Activated CD4-positive, CD25-positive, alpha-beta regulatory T cell (primary cell): ENCODE measurements around the gene AMIGO3.
"Not testable (repeated sequence)": the region's sequence is repeated elsewhere in the genome, so short reads cannot be mapped to it uniquely, and the experiment has no call there.

Experiments
- DNase-seq, 4 experiments: peaks; one replicate each; lab custom pipeline; 2025; lab: John Stamatoyannopoulos, UW

Gene AMIGO3

DNA sequence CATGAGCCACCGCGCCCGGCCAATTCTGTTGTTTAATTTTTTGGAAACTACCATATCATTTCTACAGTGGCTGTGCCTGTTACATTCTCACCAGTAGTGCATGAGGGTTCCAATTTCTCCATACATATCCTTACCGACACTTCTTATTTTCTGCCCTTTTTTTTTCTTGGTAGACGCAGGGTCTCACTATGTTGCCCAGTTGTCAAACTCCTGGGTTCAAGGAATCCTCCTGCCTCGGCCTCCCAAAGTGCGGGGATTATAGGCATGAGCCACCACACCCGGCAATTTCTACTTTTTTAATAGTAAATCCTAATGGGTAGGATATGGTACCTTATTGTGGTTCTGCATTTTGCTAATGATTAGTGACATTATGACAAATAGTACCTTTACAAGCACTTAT is 9.6 kb downstream of the AMIGO3 start:
- no peak for DNase-seq

DNA sequence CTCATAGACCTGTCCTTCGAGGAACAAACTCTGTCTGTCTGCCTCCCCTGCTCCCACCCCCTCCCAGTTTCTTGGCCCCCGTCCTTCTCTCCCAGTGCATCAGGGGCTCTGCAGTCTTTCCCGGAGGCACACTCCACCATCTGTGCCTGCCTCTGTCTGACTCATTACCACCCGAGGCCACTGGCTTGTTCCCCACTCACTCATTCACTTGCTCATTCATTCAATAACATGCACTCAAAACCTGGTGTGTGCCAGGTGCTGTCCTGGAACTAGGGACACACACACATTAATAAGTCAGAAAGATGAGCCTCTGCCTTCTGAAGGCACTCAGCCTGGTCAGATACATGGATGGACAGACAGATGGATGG is 12.4 kb downstream of the AMIGO3 start:
- no peak for DNase-seq

DNA sequence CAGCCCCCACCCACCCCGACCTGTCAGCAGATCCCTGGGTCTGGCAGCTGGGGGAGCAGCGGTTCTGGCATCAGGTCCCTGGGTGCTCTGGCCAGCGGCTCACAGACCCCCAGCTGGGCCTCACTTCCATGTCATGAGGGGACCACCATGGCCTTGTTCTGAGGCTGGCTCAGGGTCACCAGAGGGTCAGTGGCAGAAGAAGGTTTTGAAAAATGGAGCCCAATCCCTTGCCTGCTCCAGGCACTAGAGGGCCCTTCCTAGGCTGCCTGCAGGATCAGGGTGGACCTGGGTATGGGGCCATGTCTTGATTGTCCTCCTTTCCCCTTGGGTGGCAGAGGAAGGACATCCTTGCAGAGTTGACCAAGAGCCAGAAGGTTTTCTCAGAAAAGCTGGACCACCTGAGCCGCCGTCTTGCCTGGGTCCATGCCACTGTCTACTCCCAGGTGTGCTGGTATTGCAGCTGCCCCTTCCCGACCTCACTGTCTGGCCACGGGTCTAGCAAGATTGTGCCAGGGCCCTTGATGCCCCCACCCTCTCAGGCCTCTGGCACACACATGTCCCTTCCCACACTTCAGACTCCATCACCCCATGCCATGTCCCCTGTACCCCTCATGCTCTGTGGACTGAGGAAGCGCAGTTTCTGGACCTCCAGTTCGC is 12.9 kb downstream of the AMIGO3 start:
- DNase-seq, result no peak

DNA sequence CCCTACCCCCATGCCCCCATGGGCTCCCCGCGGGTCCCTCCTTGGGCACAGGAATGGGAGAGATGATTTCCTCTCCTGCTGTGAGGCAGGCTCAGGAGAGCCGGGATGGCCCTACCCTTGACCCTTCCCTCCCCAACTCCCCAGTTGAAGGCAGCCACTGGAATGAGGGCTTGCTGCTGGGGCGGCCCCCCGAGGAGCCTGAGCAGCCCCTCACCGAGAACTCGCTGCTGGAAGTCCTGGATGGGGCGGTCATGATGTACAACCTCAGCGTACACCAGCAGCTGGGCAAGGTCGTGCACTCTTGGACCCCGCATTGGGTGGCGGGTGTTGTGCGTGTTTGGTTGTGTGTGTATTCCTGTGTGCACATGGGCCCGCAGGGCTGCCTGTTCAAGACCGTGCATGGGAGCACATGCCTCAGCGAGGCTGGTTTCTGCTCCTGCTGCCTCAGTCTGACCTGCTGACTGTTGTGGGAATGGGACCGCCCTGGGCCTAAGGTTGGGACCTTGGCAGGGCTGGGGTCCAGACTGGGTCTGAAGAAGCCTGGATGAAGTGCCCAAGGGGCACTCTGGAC is 14.0 kb downstream of the AMIGO3 start:
- no peak for DNase-seq

DNA sequence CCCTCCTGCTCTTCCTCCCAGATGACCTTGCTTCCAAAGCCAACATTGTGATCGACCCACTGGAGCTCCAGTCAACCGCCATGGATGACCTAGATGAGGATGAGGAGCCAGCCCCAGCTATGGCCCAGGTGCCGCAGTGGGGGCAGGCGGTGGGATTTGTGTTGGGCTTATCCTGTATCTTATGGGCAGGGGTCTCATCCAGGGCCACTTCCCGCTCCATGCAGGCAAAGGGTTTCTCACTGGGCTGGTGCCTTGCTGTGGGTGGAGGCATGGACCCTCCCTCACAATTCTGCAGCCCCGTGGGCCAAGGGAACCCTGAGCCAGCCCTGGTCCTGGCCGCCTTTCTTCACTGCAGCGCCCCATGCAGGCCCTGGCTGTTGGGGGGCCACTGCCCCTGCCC is 14.9 kb downstream of the AMIGO3 start:
- DNase-seq, result no peak

DNA sequence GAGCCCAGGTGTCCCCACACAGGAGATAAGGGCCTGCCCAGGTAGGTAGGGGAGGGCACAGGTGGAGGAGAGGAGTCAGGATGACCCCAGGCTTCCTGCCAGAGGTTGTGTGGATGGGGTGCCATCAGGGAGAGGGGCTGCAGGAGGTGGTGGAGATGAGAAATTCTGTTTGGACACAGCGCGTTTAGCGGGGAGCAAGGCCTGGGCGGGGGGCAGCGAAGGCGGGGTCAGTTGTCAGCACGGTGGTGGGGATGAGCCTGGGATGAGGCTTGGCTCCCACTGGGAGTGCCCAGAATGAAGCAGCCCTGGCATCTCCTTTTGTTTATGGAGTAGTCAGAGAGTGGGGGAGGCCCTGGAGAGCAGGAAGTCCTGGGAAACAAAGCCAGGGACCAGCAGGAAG is 15.5 kb downstream of the AMIGO3 start:
- no peak for DNase-seq

DNA sequence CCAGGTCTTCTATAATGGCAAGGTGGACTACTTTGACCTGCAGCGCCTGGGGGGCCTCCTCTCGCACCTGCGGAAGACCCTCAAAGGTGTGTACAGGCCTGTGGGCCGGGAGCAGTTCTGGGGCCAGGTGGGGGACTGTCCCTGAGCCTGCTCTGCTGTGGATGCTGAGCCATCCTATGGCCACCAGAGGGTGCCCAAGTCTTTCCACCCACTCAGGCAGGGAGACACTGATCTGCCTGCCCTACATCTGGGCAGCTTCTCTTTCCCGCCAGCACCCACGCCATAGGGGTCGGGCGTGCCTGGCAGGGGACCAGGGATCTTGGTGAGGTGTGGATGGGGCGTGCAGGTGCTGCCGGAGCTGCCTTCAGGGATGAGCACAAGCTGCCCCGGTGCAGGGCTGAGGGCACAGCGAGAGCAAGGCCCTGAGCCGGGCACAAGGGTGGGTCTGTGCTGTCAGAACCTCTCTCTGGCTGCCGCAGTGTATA is 16.0 kb downstream of the AMIGO3 start:
- peak in 3 of 4 experiments; percentile 35 to 40 (median 37) for DNase-seq

DNA sequence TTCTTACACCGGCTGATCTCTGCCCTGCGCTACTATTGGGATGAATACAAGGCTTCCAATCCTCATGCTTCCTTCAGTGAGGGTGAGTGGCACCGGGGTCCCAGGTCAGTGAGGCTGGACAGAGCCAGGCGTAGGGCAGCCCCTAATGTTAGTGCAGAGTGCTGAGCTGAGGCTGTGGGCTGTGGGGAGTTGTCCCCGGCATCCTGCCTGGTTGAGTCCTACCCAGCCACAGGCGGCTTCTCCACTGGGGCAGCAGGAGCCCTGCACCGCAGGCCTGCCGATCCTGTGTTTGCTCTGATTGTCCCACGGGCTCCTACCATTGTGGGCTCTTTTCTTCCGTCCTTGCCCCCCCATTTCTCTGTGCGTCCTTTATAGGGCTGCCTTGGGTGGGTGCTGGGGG is 16.8 kb downstream of the AMIGO3 start:
- DNase-seq, result no peak

DNA sequence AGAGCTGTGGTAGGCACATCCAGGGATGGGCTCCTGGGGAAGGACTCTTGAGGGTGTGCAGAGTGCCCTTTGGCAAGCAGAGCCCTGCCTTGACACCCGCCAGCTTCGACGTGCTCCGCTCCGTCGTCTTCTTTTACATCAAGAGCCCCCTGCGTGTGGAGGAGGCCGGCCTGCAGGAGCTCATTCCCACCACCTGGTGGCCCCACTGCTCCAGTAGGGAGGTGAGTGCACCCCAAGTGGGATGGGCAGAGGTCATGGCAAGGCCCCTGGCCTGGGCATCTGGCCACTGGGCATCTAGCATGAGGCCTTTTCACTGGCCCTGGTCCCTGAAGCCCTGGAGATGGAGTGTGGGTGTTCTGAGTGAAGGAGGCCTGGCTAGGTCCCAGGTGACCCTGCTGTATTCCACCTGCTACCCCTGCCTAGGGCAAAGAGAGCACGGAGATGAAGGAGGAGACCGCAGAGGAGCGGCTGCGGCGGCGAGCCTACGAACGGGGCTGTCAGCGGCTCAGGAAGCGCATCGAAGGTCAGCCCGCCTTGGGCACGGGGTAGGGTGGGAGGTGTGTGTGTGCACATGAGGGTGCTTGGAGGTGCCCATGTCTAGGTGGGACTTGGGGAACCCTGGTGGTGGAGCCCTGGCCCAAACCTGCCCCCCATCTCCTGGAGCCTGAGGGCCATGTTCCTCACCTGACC is 18.0 kb downstream of the AMIGO3 start:
- DNase-seq, result no peak

DNA sequence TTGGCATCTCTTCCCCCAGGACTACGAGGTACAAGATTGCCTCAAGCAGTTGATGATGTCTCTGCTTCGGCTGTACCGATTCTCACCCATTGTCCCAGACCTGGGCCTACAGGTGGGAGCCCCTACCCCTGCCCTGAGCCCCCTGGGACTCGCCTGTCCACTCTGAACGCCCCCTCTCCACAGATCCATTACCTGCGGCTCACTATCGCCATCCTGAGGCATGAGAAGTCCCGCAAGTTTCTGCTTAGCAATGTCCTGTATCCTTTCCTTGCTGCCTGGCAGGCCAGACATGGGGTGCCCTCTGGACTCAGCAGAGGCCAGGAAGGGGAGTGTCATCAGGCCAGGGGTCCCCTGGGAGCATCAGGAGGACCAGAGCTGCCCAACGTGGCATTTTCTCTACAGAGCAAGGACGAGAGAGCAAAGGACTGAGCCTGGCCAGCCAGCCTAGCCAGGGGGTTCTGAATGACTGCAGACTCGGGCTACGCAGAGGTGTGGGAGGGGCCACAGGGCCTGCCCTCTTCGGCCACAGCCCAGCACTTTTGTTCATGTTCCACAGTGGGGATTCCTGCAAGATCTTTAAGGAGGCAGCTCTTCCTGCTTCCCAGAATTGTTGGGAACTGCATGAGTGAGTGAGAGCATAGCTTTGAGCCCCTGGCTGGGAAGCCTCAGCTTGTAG is 18.9 kb downstream of the AMIGO3 start:
- DNase-seq, result no peak

DNA sequence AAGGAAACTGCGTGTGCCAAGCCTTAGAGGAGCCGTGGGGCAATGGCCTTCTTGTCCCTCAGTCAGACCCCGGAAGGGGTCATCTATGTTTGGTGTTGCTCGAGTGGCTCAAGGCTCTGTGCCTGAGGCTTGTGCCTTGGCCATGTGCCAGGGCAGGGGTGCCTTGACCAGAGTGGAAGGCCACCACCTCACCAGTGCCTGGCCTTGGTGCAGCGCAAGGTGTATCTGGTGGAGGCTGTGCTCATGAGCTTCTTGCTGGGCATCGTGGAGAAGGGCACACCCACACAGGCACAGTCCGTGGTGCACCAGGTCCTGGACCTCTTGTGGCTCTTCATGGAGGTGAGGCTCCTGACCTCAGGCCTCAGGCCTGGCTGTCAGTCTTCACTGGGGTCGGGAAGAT is 19.5 kb downstream of the AMIGO3 start:
- no peak for DNase-seq

DNA sequence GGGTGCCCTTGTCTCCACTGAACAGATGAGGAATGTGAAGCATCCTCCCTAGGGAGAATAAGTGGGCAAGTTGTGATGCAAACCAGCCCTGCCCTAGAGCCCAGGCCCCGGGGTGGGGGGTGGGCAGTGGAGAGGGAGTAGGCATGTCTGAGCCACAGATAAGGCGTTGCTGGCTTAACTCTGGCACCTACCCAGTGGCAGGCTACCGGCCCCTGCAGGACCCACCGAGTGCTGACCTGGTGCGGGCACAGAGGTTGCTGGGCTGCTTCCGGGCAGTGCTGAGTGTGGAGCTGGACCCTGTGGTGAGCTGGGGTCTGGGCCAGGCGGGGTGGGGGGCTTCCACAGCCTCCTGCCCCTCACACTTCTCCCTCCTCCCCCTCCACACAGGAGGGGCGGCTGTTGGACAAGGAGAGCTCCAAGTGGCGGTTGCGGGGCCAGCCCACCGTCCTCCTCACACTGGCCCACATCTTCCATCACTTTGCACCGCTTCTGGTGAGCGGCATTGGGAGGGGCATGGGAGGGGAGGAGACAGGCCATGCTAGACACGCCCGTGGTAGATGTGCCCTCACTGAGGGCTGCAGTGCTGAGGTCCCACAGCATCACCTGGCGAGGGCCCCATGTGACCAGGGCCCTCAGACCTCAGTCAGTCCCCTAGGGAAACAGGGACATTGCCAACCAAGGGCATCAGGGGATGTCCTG is 20.1 kb downstream of the AMIGO3 start:
- no peak for DNase-seq

DNA sequence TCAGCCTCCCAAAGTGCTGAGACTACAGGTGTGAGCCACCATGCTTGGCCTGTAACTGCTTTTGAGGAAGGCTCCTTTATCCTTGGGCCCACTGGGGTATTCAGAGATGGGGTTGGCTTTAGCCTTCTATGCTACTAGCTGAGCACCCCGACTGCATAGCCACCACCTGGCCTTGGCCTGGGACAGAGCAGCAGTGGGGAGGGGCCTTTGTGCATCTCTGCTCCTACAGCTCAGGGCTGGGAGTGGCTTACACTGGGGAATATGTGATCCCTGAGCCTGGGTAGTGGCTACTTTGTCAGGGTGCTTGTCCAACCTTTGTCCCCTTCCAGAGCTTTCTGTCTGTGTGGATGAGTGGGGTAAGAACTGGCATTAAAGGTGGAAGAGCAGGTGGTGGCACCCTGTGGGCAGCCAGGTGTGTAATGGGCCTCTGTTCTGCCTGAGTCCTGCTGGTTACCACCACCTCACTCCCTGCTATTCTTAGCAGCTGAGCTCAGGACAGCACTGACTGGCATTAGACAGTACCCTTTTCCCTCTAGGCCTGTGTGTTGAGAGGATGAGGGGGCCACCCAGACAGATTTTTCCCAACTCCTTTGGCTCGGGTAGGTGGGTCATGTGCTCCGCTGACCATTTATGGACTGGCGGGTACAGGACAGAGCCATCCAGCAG is 24.0 kb downstream of the AMIGO3 start:
- DNase-seq, result not testable (repeated sequence)

DNA sequence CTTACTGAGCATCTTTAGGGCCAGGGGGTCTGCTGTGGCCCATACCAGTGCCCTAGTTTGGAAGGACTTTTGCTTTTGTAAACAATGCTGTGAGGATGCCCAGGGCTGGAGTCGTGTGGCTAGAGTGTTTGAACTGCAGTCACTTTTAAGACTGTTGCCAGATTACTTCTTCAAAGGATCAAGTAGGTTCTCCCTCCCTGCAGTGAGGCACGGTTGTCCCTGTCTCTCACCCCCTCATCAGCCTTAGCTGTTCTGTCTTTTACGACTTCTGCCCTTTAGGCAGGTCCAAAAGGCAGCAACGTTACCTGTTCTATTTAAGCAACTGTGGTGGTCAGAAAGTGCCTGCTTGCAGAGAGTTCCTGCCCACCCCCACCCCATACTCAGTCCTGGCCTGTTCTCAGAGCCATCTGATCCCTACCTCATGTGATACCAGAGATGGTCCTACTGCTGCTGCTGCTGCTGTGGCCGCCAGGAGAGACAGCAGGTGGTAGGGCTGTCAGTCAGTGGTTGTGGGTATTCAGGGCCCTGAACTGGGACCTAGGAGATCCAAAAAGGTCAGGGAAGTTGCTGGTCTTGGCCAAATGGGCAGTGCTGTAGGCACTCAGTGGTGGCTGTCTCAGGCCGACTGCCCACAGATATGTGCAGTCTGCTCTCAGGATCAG is 24.9 kb downstream of the AMIGO3 start:
- DNase-seq, result not testable (repeated sequence)

DNA sequence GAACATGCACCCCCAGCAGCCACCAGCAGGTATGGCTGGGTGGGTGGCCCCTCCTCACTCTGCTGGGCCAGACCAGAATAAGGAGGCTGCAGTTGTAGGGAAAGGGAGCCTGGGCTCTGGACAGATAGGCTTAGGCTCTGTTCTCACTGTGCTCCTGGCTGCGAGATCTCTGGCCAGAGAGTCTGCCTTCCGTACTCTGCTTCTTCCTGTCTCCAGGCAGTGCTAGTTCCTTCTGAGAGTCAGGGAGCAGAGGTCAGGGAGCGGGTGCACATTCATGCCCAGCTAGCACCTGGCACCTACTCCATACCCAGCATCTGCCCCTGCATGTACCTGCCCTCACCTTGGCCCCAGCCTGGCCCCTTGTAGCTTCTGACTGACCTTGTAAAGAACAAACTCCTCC is 28.0 kb downstream of the AMIGO3 start:
- not testable (repeated sequence) for DNase-seq

DNA sequence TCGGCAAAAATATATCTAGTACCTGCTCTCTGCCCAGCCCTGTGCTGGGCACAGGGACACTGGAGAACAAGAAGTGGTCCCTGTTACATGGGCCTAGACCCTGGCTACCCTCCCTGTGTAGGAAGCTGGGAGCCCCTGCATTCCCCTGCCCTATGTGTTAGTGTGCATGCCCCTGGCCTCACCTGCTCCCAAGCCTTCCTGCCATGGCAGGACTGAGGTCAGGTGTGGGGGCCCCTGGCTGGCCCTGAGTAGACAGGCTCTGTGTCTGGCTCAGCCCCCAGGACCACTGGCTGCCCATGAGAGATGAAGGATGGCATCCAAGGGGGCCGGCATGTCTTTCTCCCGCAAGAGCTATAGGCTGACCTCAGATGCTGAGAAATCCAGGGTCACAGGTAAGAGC is 28.6 kb downstream of the AMIGO3 start:
- not testable (repeated sequence) for DNase-seq

DNA sequence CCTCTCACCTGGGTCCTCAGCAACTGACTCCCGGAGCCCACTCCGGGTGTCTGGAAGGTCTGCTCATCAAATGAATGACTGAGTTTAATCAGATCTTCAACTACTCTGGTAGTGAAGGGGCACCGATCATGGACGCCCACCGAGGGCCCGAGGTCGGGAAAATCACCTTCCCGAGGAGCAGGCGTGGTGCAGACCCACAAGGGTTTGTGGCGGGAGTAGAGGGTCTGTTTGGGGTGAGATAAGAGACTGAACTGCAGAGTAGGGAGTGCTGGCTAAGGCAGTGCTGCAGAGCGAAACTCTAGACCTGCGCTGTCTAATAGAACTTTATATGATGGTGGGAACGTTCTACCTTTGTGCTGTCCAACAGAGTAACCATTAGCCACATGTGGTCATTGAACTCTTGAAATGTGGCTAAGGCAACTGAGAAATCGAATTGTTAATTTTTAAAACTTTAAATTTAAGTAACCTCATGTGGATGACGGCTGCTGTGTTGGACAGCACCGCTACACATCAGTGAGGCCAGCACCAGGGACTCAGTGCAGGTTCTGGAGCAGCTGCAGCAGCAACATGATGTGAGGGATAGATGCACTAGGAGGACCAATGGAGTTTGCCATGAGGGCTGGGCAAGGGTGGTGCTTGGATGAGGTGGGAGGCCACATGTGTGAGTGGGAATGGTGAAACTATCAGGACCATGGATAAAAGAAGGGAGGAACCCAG is 29.4 kb downstream of the AMIGO3 start:
- not testable (repeated sequence) for DNase-seq

DNA sequence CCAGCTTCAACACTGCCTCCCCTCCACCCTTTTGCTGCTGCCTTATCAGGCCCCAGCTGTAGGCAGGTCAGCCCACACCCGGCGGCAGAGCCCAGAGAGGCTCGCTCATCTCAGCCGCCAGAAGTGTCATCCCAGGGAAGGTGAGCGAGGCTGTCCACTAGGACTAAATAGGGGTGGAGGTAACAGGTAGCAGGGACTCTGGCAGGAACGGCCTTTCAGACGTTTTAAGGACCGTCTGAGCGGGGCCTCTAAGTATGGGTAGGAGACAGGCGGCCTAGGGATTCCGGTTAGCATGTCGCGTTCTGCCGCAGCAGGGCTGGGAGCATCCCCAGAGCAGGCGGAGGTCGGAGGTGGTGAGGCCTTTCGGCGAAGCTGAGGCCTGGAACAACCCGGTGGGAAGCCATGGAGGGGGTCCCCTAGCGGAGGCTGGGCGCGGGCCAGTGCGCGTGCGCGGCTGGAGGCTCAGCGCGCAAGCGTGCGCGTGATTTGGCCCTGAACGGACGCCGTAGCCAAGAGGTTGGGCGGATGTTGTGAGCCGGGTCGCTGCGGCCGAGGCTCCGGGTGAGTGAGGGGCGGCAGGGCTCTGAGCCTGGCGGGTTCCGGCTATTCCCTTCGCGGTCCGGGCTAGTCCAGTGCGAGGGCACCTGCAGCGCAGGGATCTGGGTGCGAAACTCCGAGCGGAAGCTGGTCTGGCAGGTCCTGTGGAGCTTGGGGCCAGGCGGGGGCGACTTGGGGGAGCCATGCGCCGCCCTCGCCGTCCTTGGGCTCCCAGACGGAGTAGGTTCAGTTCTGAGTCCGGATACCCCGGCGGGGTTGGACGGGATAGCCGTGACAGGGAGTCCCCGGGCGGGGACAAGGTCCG is 30.2 kb downstream of the AMIGO3 start, which contains the start of the genes MST1 and RNF123:
Gene MST1 (minus strand): TSS at position 429 of the 862 bp plus-strand sequence. CDS start 783 bp downstream, outside the sequence.
Gene RNF123 (plus strand): TSS at position 512 of the 862 bp plus-strand sequence. CDS start 1,609 bp downstream, outside the sequence.
- DNase-seq, result no peak
